HG02798 (cell line): Measurements from ENCODE around the gene CARMIL1.

Experiments used
- ATAC-seq: cut with Tn5 transposase; IDR thresholded peaks from one replicate; pipeline ENCODE4 v1.9.1; 2021; ENCODE audit warnings: mild to moderate bottlenecking; ENCODE audit not compliant: unreplicated experiment, poor library complexity

The CARMIL1 gene

DNA sequence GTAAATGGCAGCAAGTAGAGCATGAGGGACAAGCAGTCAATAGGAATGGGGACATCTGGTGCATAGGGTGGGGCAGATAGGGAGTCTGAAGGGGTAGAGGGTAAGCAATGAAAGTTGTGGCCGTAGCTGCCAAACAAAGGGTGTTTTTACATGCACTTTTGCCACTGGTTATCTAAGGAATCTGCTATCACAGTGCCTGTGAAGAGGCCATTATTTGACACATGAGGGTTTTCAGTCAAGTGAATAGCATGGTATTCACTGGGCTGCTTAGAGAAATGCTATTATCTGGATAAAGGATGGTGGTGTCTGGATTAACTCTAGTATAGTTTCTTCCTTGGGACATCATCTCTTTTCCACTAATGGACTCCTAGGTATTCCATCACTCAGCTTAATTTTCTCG, 118.2 kb downstream of the CARMIL1 start:
- no peak for ATAC-seq

DNA sequence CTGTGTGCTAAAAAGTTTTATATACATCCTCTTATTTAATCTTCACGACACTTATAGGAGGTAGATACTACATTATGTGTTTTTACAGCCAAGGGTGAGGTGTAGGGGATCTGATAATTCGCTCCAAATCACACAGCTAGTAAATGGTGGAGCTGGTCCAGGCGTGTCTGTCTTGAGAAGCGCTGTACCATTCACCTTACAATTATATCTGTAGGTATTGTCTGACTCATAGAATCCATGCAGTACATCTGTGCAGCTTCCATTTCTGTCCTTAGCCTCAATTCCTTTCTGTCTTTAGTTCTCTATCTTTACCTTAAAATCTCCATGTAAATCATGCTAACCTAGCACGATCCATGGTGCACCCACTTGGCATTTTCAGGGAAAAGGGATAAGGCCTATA, 120.7 kb downstream of the CARMIL1 start:
- ATAC-seq: no peak

DNA sequence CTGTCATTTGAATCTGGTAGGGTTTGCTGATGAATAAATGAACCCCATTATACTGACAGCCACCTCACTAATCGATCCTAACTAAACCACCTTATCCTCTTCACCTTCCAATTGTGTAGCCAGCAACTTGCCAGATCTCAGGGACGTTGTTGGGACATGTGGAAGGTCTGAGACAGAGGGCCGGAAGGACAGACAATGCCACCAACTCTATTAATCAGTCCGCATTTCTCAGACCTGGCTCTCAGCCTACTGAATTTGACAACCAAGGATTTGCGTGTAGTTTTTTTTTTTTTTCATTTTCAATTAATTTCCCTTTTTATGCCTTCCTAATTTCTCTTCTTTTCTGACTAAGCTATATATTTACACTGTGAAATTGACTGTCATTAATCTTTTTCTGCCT, 122.5 kb downstream of the CARMIL1 start:
- no peak for ATAC-seq

DNA sequence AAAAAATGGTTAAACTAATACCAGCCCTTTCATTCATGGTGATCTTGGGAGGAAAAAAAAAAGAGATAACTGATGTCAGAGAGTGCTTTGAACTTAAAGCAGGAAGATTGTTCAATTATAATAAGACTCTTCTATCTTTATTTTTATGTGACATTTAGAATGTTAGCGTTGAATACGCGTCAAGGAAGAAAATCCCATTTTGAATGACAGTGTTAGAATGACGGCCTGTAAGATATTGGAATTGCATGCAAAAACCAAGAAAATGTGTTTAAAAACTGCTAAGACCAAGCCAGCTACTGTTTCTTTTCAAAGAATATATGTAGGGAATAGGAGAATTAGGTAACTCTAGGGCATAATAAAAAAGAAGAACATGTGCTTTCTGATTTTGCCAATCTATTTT, 123.0 kb downstream of the CARMIL1 start:
- no peak for ATAC-seq

DNA sequence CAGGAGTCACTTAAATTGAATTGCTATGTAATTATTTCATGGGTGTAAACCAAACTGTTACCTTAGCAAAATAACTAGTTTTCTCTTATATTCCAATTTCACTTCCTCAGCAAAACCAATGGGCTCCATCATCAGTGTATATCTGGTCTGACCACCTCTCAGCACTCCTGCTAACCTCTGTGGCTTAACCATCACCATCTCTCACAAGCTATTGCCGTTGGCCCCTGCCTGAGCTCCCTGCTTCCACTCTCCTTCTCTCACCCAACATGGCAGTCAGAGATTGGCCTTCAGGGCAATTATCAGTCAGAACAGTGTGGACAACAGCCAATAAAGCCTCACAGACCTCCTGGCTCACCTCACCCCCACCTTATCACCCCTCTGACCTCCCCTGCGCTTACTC, 124.0 kb downstream of the CARMIL1 start:
- ATAC-seq: no peak

DNA sequence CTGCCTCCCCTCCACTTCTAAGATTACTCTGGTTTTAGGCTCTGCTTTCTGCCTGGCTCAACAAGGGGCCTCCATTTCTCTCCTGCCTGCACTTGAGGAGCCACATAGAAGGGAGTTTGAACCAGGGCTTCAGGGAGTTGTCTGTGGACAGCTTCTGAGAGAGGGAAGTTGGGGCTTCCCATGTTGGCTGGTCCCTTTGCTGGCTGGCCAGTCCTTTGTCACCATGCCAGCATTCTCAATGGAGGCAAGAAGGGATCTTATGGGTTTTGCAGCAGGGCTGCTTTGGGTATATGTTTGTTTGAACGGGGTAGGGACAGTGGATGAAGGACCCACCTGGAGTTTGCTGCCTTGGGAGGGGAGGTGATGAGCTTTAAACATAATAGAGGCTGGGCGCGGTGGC, 124.9 kb downstream of the CARMIL1 start:
- no peak for ATAC-seq

DNA sequence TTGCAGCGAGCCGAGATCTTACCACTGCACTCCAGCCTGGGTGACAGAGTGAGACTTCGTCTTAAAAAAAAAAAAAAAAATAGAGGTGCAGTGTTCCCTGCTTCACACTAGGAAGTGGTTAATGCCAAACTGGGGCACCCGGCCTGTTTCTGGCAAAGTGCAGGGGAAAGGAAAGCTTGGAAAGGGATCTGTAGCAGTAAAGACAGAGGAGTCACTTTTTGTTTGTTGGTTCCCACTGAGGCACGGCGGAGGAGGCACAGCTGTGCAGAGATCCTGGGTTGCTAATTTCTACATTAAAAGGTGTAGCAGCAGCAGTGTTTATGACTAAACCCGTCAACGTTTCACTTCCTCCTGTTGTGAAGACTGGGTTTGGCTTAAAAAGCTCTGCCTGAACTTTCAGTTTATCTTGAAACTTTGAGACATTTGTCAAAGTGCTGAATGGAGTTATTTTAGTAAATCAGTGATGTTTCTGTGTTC, 125.6 kb downstream of the CARMIL1 start:
- ATAC-seq: peak; percentile 95

DNA sequence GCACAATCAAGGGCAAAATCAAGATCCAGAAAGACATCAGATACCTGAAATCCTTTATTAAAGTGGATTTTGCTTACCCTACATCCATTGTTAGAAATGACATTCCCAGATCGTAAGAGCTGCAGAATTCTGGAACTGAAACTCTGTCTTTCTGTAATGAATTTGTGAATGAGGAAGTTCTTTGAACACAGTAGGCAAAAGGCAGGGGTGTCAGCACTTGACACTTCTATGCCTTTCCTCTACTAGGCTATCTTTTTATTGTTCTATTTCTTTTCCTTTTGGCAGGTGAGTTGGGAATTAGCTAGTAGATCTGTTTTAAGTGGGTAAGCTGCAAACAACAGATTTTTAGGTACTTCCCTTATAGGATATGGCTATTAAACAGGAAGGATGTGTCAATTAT, 126.3 kb downstream of the CARMIL1 start:
- ATAC-seq: no peak

DNA sequence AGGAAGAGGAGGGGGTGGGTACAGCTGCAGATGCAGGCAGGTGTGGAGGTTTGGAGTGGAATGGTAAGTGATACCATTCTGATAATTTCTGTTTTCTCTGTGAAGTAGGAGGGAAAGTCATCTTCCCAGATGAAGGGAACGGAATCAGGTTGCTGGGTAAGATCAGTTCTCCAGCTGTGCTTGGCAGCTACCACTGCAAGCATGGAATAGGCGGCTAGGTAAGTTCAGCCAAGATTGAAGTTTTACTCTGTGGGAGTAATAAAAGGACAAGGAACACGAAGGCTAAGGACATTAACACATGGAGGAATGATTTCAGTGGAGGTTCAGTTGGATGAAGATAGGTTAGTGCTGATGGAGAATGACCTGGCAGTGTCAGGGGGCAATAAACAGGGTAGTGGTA, 128.3 kb downstream of the CARMIL1 start:
- ATAC-seq: no peak

DNA sequence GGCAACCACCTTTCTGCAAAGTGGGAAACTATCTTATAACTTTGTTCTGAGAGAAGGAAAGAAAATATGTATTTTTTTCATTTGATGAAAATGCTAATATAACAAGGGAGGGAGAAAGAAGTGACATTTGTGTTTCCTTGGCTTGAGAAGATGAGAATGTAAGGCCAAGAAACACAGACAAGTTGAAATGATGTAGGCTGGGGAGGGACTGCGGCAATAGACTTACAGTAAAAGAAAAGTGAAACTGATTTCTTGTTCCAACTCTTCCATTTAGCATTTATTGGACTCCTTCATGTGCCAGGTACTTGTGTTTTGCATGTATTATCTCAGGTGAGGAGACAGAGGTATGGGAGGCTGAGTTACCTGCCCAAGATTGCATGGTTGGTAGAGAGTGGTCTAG, 130.9 kb downstream of the CARMIL1 start:
- no peak for ATAC-seq

DNA sequence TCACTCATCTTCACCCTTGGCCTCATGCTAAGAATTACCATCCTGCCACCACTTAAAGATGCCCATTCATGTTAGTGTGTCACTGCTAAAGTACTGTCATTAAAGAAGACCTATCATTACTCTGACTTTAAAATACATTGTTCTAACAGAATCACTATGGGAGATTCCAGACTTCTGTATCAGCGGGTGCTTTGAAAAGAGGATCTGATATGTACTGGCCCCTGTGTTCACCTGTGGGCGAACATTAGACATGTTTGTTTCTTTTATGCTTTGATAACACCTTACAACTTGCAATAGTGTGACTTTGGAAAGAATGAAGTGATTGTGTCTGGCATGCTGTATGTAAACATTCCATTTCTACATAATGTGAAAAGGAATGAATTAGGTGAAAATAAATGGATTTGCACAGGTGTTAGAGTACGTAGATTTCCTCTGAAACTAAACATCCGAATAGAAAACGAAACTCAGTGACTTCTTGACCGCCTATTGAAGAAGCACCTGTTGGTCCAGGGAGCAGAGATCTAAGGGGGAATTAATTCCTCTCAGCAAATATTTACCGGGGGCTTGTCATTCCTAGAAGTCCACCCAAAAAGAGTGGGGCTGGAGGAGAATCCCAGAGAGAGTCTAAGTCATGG, 132.3 kb downstream of the CARMIL1 start:
- ATAC-seq: no peak

DNA sequence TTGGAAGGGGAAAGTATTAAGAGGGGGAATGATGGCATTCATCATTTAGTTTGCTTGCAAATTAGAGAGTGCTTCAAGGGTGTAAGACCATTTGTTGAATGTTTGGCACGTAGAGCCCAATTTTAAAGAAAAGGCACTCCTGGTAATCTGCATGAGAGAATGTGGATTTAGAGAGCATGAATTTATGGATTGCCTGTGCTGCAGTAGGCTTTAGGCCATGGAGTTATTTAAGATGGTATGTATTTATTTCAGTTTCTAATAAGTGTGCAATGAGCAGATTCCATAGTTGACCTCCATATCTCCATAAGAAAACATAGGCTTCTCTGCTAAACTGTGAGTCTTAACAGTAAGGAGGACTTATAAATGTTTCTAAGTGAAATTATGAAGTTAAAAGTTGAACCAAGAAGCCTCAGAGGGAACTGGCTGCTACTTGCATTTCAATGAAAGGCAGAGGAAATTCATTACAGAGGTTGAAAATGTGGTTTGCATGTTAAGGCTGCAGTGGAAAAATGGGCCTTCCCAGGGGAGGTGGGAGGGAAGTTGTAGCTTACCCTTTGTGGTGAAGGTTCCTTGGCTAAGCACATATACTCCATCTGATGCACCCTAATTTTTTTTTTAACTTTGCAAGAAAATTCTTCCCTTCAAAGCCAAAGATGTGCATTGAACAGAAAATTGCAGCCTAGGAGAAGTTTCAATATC, 134.2 kb downstream of the CARMIL1 start:
- ATAC-seq: no peak

DNA sequence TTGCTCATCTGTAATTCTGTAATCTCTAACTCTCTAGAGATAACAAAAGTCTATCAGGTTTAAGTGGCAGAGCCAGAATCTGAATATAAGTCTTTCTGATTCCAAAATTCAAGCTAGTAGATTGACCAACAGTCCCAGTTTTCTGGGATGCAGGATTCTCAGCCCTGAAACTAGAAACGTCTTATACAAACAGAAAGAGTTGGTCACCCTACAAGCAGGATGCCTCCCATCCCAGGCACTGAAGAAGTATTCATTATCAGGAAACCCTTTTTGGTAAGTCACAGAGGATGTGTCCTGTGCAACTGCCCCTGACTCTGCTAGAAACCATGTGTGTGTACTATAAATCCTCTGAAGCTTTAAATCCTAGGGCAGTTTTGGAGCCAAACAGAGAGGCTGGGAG, 135.0 kb downstream of the CARMIL1 start:
- no peak for ATAC-seq

DNA sequence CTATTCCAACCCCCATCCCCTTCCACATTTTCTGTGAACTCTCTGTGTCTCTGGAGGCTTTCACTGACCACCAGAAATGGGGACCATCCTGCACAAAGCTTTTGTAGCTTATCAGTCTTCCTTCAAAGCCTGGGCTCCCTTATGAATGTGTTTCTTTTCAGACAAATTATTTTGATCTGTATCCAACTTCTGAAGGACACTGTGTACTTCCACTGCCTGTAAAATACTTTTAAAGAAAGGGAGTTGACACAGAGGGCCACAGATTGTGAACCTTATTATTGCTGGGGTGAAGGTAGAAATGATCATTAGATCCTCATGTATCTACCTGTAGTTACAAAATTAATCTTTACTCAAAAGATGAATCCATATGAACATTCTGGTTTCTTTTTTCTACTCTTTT, 135.6 kb downstream of the CARMIL1 start:
- ATAC-seq: no peak

DNA sequence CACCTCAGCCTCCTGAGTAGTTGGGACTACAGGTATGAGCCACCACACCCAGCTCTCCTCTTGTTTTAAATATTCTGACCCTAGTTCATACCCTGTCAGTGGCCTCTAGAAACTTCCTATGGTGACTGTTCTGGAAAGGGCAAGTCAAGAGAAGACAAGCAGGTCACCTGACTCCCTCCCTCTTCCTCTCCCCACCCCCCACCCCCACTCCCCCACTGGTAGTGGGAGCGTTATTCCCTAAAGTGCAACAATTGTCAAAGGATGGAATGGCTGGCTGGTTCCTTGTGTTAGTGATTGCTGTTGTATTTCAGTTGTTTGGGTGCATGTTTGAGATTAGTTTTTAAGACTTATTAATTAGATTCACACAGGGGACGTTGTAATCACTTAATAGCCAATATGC, 136.1 kb downstream of the CARMIL1 start:
- ATAC-seq: no peak

DNA sequence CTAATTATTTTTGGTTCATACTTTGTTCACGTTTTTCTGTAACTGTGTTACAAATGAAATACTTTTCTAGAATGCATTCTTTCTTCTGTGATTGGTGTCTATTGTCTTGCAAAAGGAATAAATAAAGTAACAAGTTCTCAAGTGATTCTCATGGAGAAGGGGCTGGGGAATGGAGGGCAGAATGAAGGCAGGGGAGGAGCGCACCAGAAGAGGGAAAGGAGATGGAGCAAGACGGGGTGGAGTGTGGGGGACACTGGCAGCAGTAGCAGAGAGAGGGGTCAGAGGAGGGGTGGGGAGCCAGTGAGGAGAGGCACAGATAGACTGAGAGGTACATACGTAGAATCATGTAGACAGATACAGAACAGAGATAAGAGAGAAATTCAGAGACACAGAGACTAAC, 136.5 kb downstream of the CARMIL1 start:
- no peak for ATAC-seq

DNA sequence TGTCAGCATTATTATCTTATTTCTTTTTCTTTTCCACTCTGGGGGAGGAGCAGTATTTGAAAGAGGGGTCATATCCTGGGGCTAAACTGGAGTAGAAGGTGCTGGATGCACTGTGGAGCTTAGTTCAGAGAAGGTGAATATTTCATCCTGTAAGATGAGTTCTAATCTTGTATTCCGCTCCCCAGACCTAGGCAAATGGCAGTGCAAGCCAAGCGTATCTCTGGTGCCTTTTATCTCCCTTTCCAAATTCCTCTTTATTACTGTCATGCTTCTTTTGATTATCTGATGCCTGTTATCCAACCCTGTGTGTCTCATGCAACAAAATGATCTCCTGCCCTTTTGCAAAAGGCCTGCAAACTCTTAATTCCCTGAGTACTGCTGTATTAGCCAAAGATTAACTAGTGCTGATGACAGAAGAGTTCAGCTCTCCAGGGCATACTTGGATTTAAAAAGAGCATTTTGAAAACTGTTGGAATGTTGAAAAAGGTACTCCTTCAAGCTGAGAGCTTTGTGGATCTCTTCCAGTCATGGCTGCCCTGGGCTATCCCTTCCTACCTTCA, 138.0 kb downstream of the CARMIL1 start:
- no peak for ATAC-seq

DNA sequence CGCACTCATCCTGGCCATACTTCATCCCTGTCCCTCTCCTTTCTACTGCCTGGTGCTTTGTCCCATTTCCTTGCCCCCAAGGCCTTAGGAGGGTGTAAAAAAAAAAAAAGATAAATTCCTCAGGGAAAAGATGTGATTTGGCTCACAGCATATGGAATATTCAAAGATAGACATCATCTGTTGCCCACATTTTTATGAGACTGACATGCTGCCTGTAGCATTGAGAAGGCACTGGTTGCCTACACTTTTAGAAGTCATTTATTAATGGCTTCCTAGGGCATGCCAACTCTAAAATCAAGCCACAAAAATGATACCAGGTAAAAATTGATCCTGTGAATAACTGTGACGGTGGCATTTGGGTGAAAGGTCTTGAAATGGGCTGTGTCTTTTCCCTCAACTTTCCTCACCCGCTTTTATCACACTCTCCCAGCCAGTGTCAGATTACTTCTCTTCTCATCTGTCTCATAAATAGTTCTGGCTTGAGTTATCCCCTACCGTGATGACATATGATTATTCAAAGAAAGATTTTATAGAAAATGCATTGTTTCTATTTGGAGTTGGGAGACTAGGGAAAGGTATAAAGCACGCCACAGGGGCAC, 139.4 kb downstream of the CARMIL1 start:
- ATAC-seq: no peak

DNA sequence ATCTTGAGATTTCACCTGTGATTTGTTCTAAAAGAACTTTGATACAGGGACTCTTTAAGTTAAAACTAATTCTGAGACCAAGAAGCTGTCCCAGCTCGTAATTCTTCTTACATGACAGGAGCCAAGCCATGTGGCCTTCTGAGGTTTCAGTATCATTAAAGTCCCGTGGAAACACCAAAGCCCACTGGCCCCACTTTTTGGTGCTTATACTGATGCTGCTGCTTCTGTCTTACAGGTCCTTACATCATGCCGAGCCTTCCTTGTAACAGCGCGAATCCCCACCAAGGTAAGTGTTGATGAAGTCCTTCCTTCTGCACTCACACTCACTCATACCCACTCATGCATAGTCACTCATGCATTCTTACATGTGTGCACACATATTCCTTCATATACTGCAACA, 140.7 kb downstream of the CARMIL1 start:
- ATAC-seq: no peak

DNA sequence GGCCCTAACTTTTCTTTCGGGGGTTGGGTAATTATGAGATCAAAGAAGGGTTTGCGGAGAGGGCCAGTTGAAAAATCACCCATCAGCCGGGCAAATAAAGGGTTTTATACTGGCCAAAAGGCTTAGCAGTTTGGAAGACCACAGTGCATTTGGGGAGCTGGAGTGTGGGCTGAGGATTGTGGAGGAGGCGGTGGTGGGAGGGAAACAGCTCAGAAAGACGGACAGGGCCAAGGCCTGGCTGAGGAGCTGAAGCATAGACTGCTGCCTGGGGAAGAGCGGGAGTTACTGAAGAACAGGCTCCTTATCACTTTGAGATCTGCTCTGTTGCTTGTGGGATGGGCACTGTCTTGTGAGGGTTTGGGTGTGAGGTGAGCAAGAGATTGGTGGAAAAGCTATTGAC, 144.2 kb downstream of the CARMIL1 start:
- no peak for ATAC-seq

DNA sequence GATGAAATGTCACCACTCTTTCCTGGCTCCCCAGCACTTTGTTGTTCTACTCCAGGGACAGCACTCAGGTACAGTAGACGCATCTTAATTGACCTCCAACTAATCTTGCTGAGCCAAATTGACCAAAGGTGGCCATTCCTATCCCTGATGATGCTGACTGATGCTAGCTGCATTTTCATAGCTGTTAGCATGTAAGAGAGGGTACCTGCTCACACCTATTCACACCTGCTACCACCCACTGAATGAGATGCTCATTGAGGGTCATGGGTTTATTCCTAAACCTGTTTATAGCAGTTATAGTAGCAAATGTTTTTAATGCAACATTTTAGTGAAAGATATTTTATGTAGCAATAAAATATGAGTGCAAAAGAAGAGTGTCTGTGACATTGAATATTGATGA, 145.1 kb downstream of the CARMIL1 start:
- no peak for ATAC-seq

DNA sequence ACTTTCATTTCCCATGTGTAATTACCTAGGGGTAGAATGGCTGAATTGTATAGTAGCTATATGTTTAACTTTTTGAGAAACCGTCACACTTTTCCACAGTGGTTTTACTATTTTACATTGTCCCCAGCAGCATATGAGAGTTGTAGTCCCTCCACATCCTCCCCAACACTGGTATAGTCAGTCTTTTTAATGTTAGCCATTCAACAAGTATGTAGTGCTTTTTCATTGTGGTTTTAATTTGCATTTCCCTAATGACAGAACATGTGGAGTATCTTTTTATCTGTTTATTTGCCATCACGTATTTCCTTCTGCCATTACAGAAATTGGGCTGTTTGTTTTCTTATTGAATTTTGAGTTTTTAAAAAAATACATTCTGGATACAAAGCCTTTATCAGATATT, 148.4 kb downstream of the CARMIL1 start:
- ATAC-seq: no peak
